Osteoblast (primary cell): ENCODE measurements around the gene GPR52. TPM values are rescaled to one million over a fixed set of nuclear protein-coding genes. Genes with fewer than 3 reads are reported as not detected.

ENCODE experiments used
- DNase-seq: peaks from one replicate; pipeline ENCODE4 v3.0.0; 2011; ENCODE audit warnings: low spot score, mixed read lengths; ENCODE audit not compliant: insufficient read length; ENCODE audit errors: missing footprints
- H2AFZ ChIP-seq: 2 replicates; pipeline ENCODE4 v1.6.0; 2011; ENCODE audit warnings: mild to moderate bottlenecking, low read length
- H3K27ac ChIP-seq: 2 replicates; pipeline ENCODE4 v1.5.1; 2011; ENCODE audit warnings: mild to moderate bottlenecking, low read depth, low read length, moderate library complexity
- H3K27me3 ChIP-seq: 2 replicates; pipeline ENCODE4 v1.6.0; 2012; ENCODE audit warnings: mild to moderate bottlenecking, control low read depth, inconsistent platforms, low read length, moderate library complexity; ENCODE audit not compliant: insufficient read depth
- H3K36me3 ChIP-seq: 2 replicates; pipeline ENCODE4 v1.5.1; 2011; ENCODE audit warnings: mild to moderate bottlenecking, low read length, control low read depth, moderate library complexity; ENCODE audit not compliant: insufficient read depth
- H3K4me1 ChIP-seq: 2 replicates; pipeline ENCODE4 v1.5.1; 2011; ENCODE audit warnings: mild to moderate bottlenecking, low read length, control low read depth, moderate library complexity; ENCODE audit not compliant: insufficient read depth
- H3K4me2 ChIP-seq: 2 replicates; pipeline ENCODE4 v1.6.0; 2011; ENCODE audit warnings: mild to moderate bottlenecking, low read length; ENCODE audit not compliant: insufficient read depth
- H3K4me3 ChIP-seq: fragments of 200-600 bp; sonication (generic); 3 replicates; pipeline ENCODE4 v1.5.1; 2012; ENCODE audit warnings: mild to moderate bottlenecking, low read length, inconsistent platforms; ENCODE audit not compliant: insufficient read depth
- H3K79me2 ChIP-seq: 2 replicates; pipeline ENCODE4 v1.6.0; 2012; ENCODE audit warnings: mild to moderate bottlenecking, low read length, control low read depth, inconsistent platforms; ENCODE audit not compliant: insufficient read depth
- H3K9me3 ChIP-seq: 2 replicates; pipeline ENCODE4 v1.5.1; 2011; ENCODE audit warnings: low read depth, low read length, control low read depth
- H4K20me1 ChIP-seq: 2 replicates; pipeline ENCODE4 v1.6.0; 2012; ENCODE audit warnings: mild to moderate bottlenecking, low read length, control low read depth; ENCODE audit not compliant: insufficient read depth
- CTCF ChIP-seq: IDR thresholded peaks from 2 replicates; pipeline ENCODE4 v1.5.1; 2011; ENCODE audit warnings: mild to moderate bottlenecking, low read depth, low read length, moderate library complexity; ENCODE audit errors: extremely low read depth
- total RNA-seq: library from RNA; depleted of rRNA; stranded (reverse); fragments of >200 nt; gene quantifications from 2 replicates; pipeline ENCODE4 v1.2.3, GENCODE V29; 2012

GPR52 gene
- total RNA-seq, 1 donor = 1.4 TPM

- Histone ChIP-seq H3K4me2 (no peak overlapping the region), H4K20me1 (no peaks in the 10 kb centered on the region), H3K4me1 (no peaks in the 10 kb centered on the region), H3K79me2 (no peaks in the 10 kb centered on the region), H3K4me3 (no peak overlapping the region), H2AFZ (no peak overlapping the region), H3K27ac (no peak overlapping the region), H3K36me3 (no peaks in the 10 kb centered on the region), H3K27me3 (no peaks in the 10 kb centered on the region), H3K9me3 (no peaks in the 10 kb centered on the region)
- no peak for TF ChIP-seq CTCF
- no peak for DNase-seq
Observed at GRCh38 chr1:174491606-174492005, 43.8 kb downstream of the GPR52 start.

GRCh38 chr1:174497478-174497877 is 49.7 kb downstream of the GPR52 start:
- H3K36me3 ChIP-seq = no peaks in the 10 kb centered on the region
- H4K20me1 ChIP-seq = no peaks in the 10 kb centered on the region
- H3K4me3 ChIP-seq = no peak overlapping the region
- no peak overlapping the region for H3K27ac ChIP-seq
- no peak overlapping the region for H2AFZ ChIP-seq
- DNase-seq = no peak
- no peaks in the 10 kb centered on the region for H3K27me3 ChIP-seq
- H3K4me2 ChIP-seq = no peak overlapping the region
- H3K4me1 ChIP-seq = no peaks in the 10 kb centered on the region
- no peak for TF ChIP-seq CTCF
- no peaks in the 10 kb centered on the region for H3K79me2 ChIP-seq
- H3K9me3 ChIP-seq = no peaks in the 10 kb centered on the region
